Endodermal cell (in vitro differentiated cells): Measurements from ENCODE around the gene DGKB. TPM values are rescaled to one million over a fixed set of nuclear protein-coding genes. Genes with fewer than 3 reads are reported as not detected.

Source experiments
- DNase-seq: peaks from one replicate; pipeline ENCODE4 v3.0.0-alpha.2; 2017
- H3K27ac ChIP-seq: 2 replicates; pipeline ENCODE4 v1.5.1; 2013; ENCODE audit warnings: mild to moderate bottlenecking, low read depth, low read length, moderate library complexity
- H3K27me3 ChIP-seq: 2 replicates; pipeline ENCODE4 v1.6.1; 2013; ENCODE audit warnings: mild to moderate bottlenecking, low read length, moderate library complexity; ENCODE audit not compliant: insufficient read depth, control insufficient read depth, poor library complexity, severe bottlenecking
- H3K36me3 ChIP-seq: 2 replicates; pipeline ENCODE4 v1.7.0; 2013; ENCODE audit warnings: mild to moderate bottlenecking, low read length, moderate library complexity; ENCODE audit not compliant: control insufficient read depth, insufficient read depth
- H3K4me1 ChIP-seq: one replicate; pipeline ENCODE4 v1.7.0; 2013; ENCODE audit warnings: low read length; ENCODE audit not compliant: control insufficient read depth, insufficient read depth
- H3K4me3 ChIP-seq: 2 replicates; pipeline ENCODE4 v1.5.1; 2013; ENCODE audit warnings: mild to moderate bottlenecking, low read length, moderate library complexity
- H3K9ac ChIP-seq: 2 replicates; pipeline ENCODE4 v1.6.1; 2013; ENCODE audit warnings: mild to moderate bottlenecking, low read length, moderate library complexity; ENCODE audit not compliant: poor library complexity, severe bottlenecking; ENCODE audit errors: extremely low read depth
- H3K9me3 ChIP-seq: 2 replicates; pipeline ENCODE4 v1.6.1; 2013; ENCODE audit warnings: mild to moderate bottlenecking, low read length, moderate library complexity; ENCODE audit not compliant: control insufficient read depth
- H3K27ac Mint-ChIP-seq: 2 replicates; pipeline ENCODE4 v1.8.0; 2020; ENCODE audit warnings: mixed read lengths
- H3K27me3 Mint-ChIP-seq: 2 replicates; pipeline ENCODE4 v1.8.0; 2021; ENCODE audit warnings: mild to moderate bottlenecking, mixed read lengths; ENCODE audit not compliant: insufficient read depth
- H3K36me3 Mint-ChIP-seq: 2 replicates; pipeline ENCODE4 v1.8.0; 2020; ENCODE audit warnings: low read depth, mixed read lengths
- H3K4me1 Mint-ChIP-seq: 2 replicates; pipeline ENCODE4 v1.8.0; 2020; ENCODE audit warnings: mixed read lengths
- H3K4me3 Mint-ChIP-seq: 2 replicates; pipeline ENCODE4 v1.8.0; 2020; ENCODE audit warnings: mild to moderate bottlenecking, moderate library complexity, mixed read lengths
- H3K9me3 Mint-ChIP-seq: 2 replicates; pipeline ENCODE4 v1.8.0; 2020; ENCODE audit warnings: mild to moderate bottlenecking, mixed read lengths
- WGBS, 2 experiments: methylation state at CpG; one replicate each; pipeline versions ENCODE4 v1.1.5 to v1.1.7; 2013; ENCODE audit warnings: missing lambda C conversion rate in 2 of 2, mixed read lengths in 1 of 2; ENCODE audit not compliant: insufficient coverage in 1 of 2, insufficient read length in 1 of 2; 5-methylcytosine and 5-hydroxymethylcytosine counted together
- total RNA-seq, 2 donors: library from RNA; stranded (reverse); fragmentation: NEBNext Ultra II Directional in 1 of 2; extraction: Animal tissue kit (Norgen Biotek cat#: 25700) in 1 of 2; gene quantifications; 2 replicates in 1 of 2; 3 replicates in 1 of 2; pipeline ENCODE4 v1.2.1, GENCODE V29; 2021
- TF ChIP-seq, protein P1 (sequence below): fragments of 200-600 bp; sonication (generic); conservative IDR thresholded peaks from 2 replicates; pipeline ENCODE4 v1.5.0; 2021; ENCODE audit warnings: antibody characterized with exemption, mild to moderate bottlenecking

Gene DGKB
- total RNA-seq, 2 donors from 2014 or later: 5.1 to 5.2 TPM

GRCh38 chr7:14628516-14628915 is 274.0 kb downstream of the DGKB start:
- Mint-ChIP-seq H3K36me3 (no peaks in the 10 kb centered on the region), H3K4me3 (no peak overlapping the region), H3K27ac (no peak overlapping the region), H3K9me3 (no peaks in the 10 kb centered on the region), H3K27me3 (no peaks in the 10 kb centered on the region), H3K4me1 (no peaks in the 10 kb centered on the region)
- Histone ChIP-seq H3K27me3 (no peaks in the 10 kb centered on the region), H3K9me3 (no peaks in the 10 kb centered on the region), H3K4me3 (no peak overlapping the region), H3K4me1 (no peaks in the 10 kb centered on the region), H3K27ac (no peak overlapping the region), H3K9ac (no peak overlapping the region), H3K36me3 (no peaks in the 10 kb centered on the region)
- WGBS, 2 experiments: 100% methylated on average over 1 of the region's 1 CpG; no CpG with 5 or more reads in 1 of the 2 experiments
- no peak for DNase-seq
- TF ChIP-seq, protein P1, sequence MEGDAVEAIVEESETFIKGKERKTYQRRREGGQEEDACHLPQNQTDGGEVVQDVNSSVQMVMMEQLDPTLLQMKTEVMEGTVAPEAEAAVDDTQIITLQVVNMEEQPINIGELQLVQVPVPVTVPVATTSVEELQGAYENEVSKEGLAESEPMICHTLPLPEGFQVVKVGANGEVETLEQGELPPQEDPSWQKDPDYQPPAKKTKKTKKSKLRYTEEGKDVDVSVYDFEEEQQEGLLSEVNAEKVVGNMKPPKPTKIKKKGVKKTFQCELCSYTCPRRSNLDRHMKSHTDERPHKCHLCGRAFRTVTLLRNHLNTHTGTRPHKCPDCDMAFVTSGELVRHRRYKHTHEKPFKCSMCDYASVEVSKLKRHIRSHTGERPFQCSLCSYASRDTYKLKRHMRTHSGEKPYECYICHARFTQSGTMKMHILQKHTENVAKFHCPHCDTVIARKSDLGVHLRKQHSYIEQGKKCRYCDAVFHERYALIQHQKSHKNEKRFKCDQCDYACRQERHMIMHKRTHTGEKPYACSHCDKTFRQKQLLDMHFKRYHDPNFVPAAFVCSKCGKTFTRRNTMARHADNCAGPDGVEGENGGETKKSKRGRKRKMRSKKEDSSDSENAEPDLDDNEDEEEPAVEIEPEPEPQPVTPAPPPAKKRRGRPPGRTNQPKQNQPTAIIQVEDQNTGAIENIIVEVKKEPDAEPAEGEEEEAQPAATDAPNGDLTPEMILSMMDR: no peak

DNA sequence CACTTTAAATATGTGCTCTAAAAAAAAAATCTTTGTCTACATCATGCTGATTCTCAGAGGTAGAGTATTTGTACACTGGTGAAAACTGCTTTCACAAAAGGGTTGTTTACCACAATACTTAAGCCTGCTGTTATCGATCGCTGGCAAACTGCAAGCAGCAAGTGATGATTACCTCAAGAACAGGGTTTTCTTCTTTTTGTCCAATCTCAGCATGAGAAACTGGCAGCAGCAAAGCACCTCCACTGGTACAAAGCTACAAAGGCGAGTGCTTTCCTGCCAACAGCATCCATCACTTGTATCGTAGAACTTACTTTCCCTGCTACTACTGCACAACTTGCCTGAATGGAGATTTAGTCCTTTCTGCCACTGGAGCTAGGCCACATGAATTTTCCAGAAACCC is 276.5 kb downstream of the DGKB start:
- Histone ChIP-seq H3K9me3 (no peaks in the 10 kb centered on the region), H3K27ac (no peak overlapping the region), H3K27me3 (no peaks in the 10 kb centered on the region), H3K36me3 (no peaks in the 10 kb centered on the region), H3K4me3 (no peak overlapping the region), H3K9ac (no peak overlapping the region), H3K4me1 (no peaks in the 10 kb centered on the region)
- H3K4me3 Mint-ChIP-seq: no peak overlapping the region
- TF ChIP-seq, protein P1: no peak
- 84 to 91% methylated on average over 4 of the region's 4 CpGs for WGBS, 2 experiments
- no peaks in the 10 kb centered on the region for H3K36me3 Mint-ChIP-seq
- DNase-seq: no peak
- no peak overlapping the region for H3K27ac Mint-ChIP-seq
- H3K27me3 Mint-ChIP-seq: no peaks in the 10 kb centered on the region
- H3K4me1 Mint-ChIP-seq: no peaks in the 10 kb centered on the region
- no peaks in the 10 kb centered on the region for H3K9me3 Mint-ChIP-seq

- no peaks in the 10 kb centered on the region for H3K9me3 Mint-ChIP-seq
- Histone ChIP-seq H3K9me3 (no peaks in the 10 kb centered on the region), H3K36me3 (no peaks in the 10 kb centered on the region), H3K4me1 (no peaks in the 10 kb centered on the region), H3K27ac (no peak overlapping the region), H3K9ac (no peak overlapping the region), H3K27me3 (no peaks in the 10 kb centered on the region), H3K4me3 (no peak overlapping the region)
- no peaks in the 10 kb centered on the region for H3K36me3 Mint-ChIP-seq
- no peak overlapping the region for H3K27ac Mint-ChIP-seq
- no peak for DNase-seq
- no peaks in the 10 kb centered on the region for H3K27me3 Mint-ChIP-seq
- no peaks in the 10 kb centered on the region for H3K4me1 Mint-ChIP-seq
- H3K4me3 Mint-ChIP-seq: no peak overlapping the region
- TF ChIP-seq, protein P1: no peak
Measured at GRCh38 chr7:14622559-14622958, 280.0 kb downstream of the DGKB start.
